ENCODE measurements around the gene TNFAIP8L1. TPM values are rescaled to one million over a fixed set of nuclear protein-coding genes. Genes with fewer than 3 reads are reported as not detected.

TNFAIP8L1 gene
- total RNA-seq, 1 donor from 2014 or later: 8.5 TPM

DNA sequence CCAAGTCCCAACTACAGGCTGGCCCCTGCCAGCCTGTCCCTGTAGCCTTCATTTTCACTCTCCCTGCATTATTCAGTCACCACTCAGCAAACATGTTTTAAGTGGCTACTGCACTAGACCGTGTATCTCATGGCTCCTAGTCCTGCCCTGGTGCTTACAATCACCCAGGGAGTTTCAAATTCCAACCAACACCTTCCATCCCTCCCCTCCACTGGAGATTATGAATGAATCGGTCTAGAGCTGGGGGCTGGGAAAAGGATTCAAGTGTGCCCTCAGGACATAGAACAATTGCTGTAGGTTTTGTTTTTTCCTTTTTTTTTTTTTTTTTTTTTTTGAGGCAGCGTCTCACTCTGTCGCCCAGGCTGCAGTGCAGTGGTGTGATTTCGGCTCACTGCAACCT, 15.0 kb upstream of the TNFAIP8L1 start:
- no peak overlapping the region for H3K4me3 Mint-ChIP-seq (ENCODE audit: low read depth)
- H3K36me3 Mint-ChIP-seq (ENCODE audit: insufficient read depth): no peaks in the 10 kb centered on the region
- no peaks in the 10 kb centered on the region for H3K9me3 Mint-ChIP-seq (ENCODE audit: low read depth)
- peaks cover 7% of the 10 kb centered on the region for H3K4me1 Mint-ChIP-seq (ENCODE audit: low read depth)
- no peak overlapping the region for H3K27ac Mint-ChIP-seq
- TF ChIP-seq, protein P1, sequence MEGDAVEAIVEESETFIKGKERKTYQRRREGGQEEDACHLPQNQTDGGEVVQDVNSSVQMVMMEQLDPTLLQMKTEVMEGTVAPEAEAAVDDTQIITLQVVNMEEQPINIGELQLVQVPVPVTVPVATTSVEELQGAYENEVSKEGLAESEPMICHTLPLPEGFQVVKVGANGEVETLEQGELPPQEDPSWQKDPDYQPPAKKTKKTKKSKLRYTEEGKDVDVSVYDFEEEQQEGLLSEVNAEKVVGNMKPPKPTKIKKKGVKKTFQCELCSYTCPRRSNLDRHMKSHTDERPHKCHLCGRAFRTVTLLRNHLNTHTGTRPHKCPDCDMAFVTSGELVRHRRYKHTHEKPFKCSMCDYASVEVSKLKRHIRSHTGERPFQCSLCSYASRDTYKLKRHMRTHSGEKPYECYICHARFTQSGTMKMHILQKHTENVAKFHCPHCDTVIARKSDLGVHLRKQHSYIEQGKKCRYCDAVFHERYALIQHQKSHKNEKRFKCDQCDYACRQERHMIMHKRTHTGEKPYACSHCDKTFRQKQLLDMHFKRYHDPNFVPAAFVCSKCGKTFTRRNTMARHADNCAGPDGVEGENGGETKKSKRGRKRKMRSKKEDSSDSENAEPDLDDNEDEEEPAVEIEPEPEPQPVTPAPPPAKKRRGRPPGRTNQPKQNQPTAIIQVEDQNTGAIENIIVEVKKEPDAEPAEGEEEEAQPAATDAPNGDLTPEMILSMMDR (IDR thresholded peaks at IDR 0.05; ENCODE audit: unreplicated experiment): no peak
- no peak for DNase-seq (ENCODE audit: low spot score, unreplicated experiment)
- H3K27me3 Mint-ChIP-seq: no peaks in the 10 kb centered on the region

DNA sequence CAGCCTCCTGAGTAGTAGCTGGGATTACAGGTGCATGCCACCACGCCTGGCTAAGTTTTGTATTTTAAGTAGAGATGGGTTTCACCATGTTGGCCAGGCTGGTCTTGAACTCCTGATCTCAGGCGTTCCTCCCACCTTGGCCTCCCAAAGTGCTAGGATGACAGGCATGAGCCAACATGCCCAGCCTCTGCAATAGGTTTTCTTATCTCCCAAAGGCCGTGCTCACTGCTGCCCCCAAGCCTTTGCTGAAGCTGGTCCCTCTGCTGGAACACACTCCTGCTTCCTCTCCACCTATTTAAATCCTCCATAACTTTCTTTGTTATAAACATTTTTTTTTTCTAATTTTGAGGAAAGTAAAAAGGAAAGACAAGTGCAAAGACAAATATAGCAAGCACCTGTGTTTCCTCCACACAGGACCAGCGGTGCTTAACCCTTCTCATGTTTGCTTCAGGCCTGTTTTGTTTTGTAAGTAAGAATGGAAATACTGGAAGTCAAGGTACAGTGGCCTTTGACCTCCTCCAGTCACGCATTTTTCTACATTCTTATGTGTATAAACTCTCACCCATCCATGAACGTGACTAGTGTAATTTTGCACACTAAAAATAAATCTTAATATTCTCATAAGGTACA, 14.5 kb upstream of the TNFAIP8L1 start:
- Mint-ChIP-seq H3K9me3 (ENCODE audit: low read depth) (no peaks in the 10 kb centered on the region), H3K4me1 (ENCODE audit: low read depth) (peaks cover 7% of the 10 kb centered on the region), H3K27ac (no peak overlapping the region), H3K36me3 (ENCODE audit: insufficient read depth) (no peaks in the 10 kb centered on the region), H3K27me3 (no peaks in the 10 kb centered on the region), H3K4me3 (ENCODE audit: low read depth) (no peak overlapping the region)
- DNase-seq (ENCODE audit: low spot score, unreplicated experiment): no peak
- TF ChIP-seq, protein P1 (IDR thresholded peaks at IDR 0.05; ENCODE audit: unreplicated experiment): peak; percentile 26

DNA sequence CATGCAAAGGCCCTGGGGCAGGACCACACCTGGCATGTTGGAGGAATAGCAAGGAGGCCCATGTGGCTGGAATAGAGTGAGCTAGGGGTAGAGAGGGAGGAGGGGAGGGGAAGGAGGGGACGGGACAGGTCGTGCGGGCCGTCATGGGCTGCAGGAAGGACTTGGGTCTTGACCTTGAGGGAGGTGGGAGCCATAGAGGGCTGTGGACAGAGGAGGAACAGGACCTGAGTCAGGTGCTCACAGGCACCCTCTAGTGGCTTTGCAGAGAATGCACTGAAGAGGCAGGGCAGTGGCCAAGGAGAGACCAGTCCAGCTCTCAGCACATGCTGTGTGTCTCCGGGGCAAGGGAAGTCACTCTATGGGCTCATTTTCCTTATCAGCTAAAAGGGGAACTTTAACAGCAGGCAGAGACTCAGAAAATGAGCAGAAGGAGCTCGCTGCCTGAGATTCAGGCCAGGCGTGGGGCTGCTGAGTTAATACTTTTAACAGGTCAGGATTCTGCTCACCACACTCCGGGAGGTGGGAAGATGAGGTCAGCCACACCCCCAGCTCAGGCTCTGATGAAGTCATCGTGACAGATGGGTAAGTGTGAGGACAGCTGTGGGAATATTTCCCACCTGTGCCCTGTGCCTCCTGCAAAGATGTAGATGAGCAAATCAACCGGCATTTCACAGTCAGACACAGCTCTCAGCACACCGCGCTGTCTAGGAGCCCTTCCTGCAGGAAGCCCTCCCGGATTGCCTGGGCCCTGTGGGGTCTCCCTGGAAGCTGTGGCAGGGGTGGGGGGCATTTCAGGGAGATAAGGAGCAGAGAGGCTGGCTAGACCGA, 6.0 kb upstream of the TNFAIP8L1 start:
- Mint-ChIP-seq H3K4me1 (ENCODE audit: low read depth) (peaks cover 2% of the 10 kb centered on the region), H3K4me3 (ENCODE audit: low read depth) (no peak overlapping the region), H3K27ac (peak overlapping the region; percentile 86), H3K36me3 (ENCODE audit: insufficient read depth) (no peaks in the 10 kb centered on the region), H3K9me3 (ENCODE audit: low read depth) (no peaks in the 10 kb centered on the region), H3K27me3 (peaks cover 23% of the 10 kb centered on the region)
- TF ChIP-seq, protein P1 (IDR thresholded peaks at IDR 0.05; ENCODE audit: unreplicated experiment): peak; percentile 74
- DNase-seq (ENCODE audit: low spot score, unreplicated experiment): peak; percentile 47

DNA sequence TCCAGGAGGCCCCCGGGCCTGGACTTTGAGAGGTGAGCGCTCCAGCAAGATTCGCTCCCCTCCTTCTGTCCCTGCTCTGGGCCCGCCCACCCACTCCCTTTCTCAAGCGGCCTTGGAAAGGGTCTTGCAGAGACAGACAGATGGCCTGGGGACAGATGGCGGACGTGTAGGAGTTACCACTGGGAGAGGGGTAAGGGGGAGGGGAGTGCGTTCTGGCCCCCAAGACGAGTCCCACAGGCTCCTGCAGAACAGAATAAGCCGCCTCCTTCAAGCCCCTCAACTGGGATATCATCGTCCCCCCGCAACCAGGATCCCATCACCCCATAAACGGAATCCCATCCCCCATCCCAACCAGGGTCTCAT, 3.6 kb upstream of the TNFAIP8L1 start:
- Mint-ChIP-seq H3K36me3 (ENCODE audit: insufficient read depth) (no peaks in the 10 kb centered on the region), H3K27me3 (peaks cover 23% of the 10 kb centered on the region), H3K27ac (no peak overlapping the region), H3K4me1 (ENCODE audit: low read depth) (peaks cover 4% of the 10 kb centered on the region), H3K4me3 (ENCODE audit: low read depth) (peak overlapping the region; percentile 50), H3K9me3 (ENCODE audit: low read depth) (no peaks in the 10 kb centered on the region)
- TF ChIP-seq, protein P1 (IDR thresholded peaks at IDR 0.05; ENCODE audit: unreplicated experiment): no peak
- no peak for DNase-seq (ENCODE audit: low spot score, unreplicated experiment)

DNA sequence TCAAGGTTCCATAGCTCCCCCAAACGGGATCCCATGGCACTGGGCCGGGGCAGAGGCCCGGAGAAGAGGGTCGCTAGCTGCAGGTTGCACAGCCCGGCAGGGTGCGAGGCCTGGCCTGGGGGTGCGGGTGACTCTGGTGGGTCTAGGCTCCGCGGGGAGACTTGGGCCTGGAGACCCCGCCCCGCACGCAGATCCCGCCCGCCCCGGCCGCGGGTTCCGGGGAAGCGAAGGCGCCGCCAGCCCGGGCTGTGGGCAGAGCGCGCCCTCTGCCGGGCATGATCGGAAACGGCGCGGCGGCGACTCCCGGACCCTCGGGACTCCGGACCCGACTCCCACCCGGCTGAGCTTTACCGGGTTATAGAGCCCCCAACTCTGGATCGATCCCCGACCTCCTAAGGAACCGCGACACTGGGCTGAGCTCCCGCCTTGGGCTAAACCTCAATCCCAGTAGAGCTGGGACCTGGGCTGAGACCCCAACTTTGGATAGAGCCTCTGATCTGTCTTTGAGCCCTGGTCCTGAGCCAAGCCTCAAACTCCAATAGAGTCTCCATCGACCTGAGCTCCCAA, 3.1 kb upstream of the TNFAIP8L1 start:
- Mint-ChIP-seq H3K9me3 (ENCODE audit: low read depth) (no peaks in the 10 kb centered on the region), H3K36me3 (ENCODE audit: insufficient read depth) (no peaks in the 10 kb centered on the region), H3K4me3 (ENCODE audit: low read depth) (peak overlapping the region; percentile 50), H3K27me3 (peaks cover 23% of the 10 kb centered on the region), H3K27ac (no peak overlapping the region), H3K4me1 (ENCODE audit: low read depth) (peaks cover 4% of the 10 kb centered on the region)
- TF ChIP-seq, protein P1 (IDR thresholded peaks at IDR 0.05; ENCODE audit: unreplicated experiment): peak; percentile 99
- peak; percentile 81 for DNase-seq (ENCODE audit: low spot score, unreplicated experiment)
